Liver (tissue), 9 donors: ENCODE results near the gene FPR3. TPM values are rescaled to one million over a fixed set of nuclear protein-coding genes. Genes with fewer than 3 reads are reported as not detected.

Source experiments
- DNase-seq: peaks from one replicate; pipeline ENCODE4 v3.0.0-alpha.2; 2017; ENCODE audit warnings: low spot score
- H3K27ac ChIP-seq, 2 donors: one replicate each; pipeline ENCODE4 v1.7.0; 2013; ENCODE audit warnings: inconsistent platforms in 2 of 2, low read length in 2 of 2, control low read depth in 1 of 2, low read depth in 1 of 2, mild to moderate bottlenecking in 1 of 2
- H3K27me3 ChIP-seq, 4 donors: one replicate each; pipeline versions ENCODE4 v1.6.1 to v1.7.0; 2013; ENCODE audit warnings: low read length in 3 of 4, inconsistent platforms in 1 of 4, mild to moderate bottlenecking in 1 of 4, moderate library complexity in 1 of 4; ENCODE audit not compliant: control insufficient read depth in 4 of 4, insufficient read depth in 4 of 4
- H3K36me3 ChIP-seq, 4 donors: one replicate each; pipeline versions ENCODE4 v1.6.1 to v1.7.0; 2013; ENCODE audit warnings: low read length in 3 of 4, mild to moderate bottlenecking in 3 of 4, low read depth in 1 of 4, moderate library complexity in 1 of 4; ENCODE audit not compliant: control insufficient read depth in 4 of 4, insufficient read depth in 3 of 4
- H3K4me1 ChIP-seq, 4 donors: one replicate each; pipeline versions ENCODE4 v1.6.1 to v1.7.0; 2013; ENCODE audit warnings: low read length in 3 of 4, mild to moderate bottlenecking in 3 of 4, moderate library complexity in 1 of 4; ENCODE audit not compliant: control insufficient read depth in 4 of 4, insufficient read depth in 4 of 4
- H3K4me3 ChIP-seq, 3 donors: one replicate each; pipeline versions ENCODE4 v1.6.1 to v1.7.0; 2013; ENCODE audit warnings: low read length in 3 of 3, control low read depth in 1 of 3, low read depth in 1 of 3, mild to moderate bottlenecking in 1 of 3
- H3K9ac ChIP-seq, 2 donors: one replicate each; pipeline ENCODE4 v1.7.0; 2013; ENCODE audit warnings: low read length in 2 of 2, mild to moderate bottlenecking in 2 of 2, moderate library complexity in 2 of 2, control low read depth in 1 of 2, low read depth in 1 of 2
- H3K9me3 ChIP-seq, 4 donors: one replicate each; pipeline versions ENCODE4 v1.6.1 to v1.7.0; 2013; ENCODE audit warnings: low read length in 3 of 4; ENCODE audit not compliant: control insufficient read depth in 4 of 4
- EGR1 ChIP-seq, 2 donors: IDR thresholded peaks; 2 replicates each; pipeline ENCODE4 v1.6.1; 2016 to 2018; ENCODE audit warnings: antibody characterized with exemption in 2 of 2, low read depth in 2 of 2
- HNF4G ChIP-seq: IDR thresholded peaks from 2 replicates; pipeline ENCODE4 v1.6.1; 2016; ENCODE audit warnings: antibody characterized with exemption
- JUND ChIP-seq, 2 donors: IDR thresholded peaks; 2 replicates each; pipeline ENCODE4 v1.6.1; 2016; ENCODE audit warnings: antibody characterized with exemption in 2 of 2
- NR2F2 ChIP-seq: IDR thresholded peaks from 2 replicates; pipeline ENCODE4 v1.6.1; 2016; ENCODE audit warnings: antibody characterized with exemption
- RAD21 ChIP-seq, 2 donors: IDR thresholded peaks; 2 replicates each; pipeline ENCODE4 v1.6.1; 2016; ENCODE audit warnings: antibody characterized with exemption in 2 of 2, mild to moderate bottlenecking in 2 of 2
- SP1 ChIP-seq: IDR thresholded peaks from 2 replicates; pipeline ENCODE4 v1.6.1; 2018; ENCODE audit warnings: antibody characterized with exemption, mild to moderate bottlenecking
- TAF1 ChIP-seq: conservative IDR thresholded peaks from 2 replicates; pipeline ENCODE4 v1.6.1; 2016; ENCODE audit warnings: antibody characterized with exemption, mild to moderate bottlenecking
- WGBS: extraction: QIAGEN DNeasy Blood & Tissue Kit; methylation state at CpG from one replicate; pipeline ENCODE4 v1.1.7; 2013; 5-methylcytosine and 5-hydroxymethylcytosine counted together
- polyA plus RNA-seq, 2 donors: library from polyadenylated mRNA; stranded (reverse) in 1 of 2; unstranded in 1 of 2; fragments of 200-250 nt in 1 of 2; fragments of >200 nt in 1 of 2; fragmentation: Nextera tagmentation in 1 of 2; extraction: Ambion mirVana in 1 of 2; gene quantifications; one replicate each; pipeline versions ENCODE4 v1.2.1 to v1.2.3, GENCODE V29; 2013 to 2015
- total RNA-seq, 2 donors: library from RNA; depleted of rRNA; stranded (reverse); fragments of >200 nt; gene quantifications; one replicate each; pipeline ENCODE4 v1.2.3, GENCODE V29; 2014
- TF ChIP-seq, protein P1 (sequence below): IDR thresholded peaks from 2 replicates; pipeline ENCODE4 v1.6.1; 2016; ENCODE audit warnings: antibody characterized with exemption, mild to moderate bottlenecking
- TF ChIP-seq, protein P2 (sequence below): IDR thresholded peaks from 2 replicates; pipeline ENCODE4 v1.6.1; 2016; ENCODE audit warnings: antibody characterized with exemption
- TF ChIP-seq, protein P3 (sequence below): IDR thresholded peaks from 2 replicates; pipeline ENCODE4 v1.6.1; 2016; ENCODE audit warnings: antibody characterized with exemption
- donor health status: healthy.
- donor health status: healthy.
- donor health status: healthy.
- donor health status: healthy.
- donor health status: healthy.

The FPR3 gene
- total and polyA plus RNA-seq, 4 donors, result 1.0 to 7.8 (median 4.1) TPM

DNA sequence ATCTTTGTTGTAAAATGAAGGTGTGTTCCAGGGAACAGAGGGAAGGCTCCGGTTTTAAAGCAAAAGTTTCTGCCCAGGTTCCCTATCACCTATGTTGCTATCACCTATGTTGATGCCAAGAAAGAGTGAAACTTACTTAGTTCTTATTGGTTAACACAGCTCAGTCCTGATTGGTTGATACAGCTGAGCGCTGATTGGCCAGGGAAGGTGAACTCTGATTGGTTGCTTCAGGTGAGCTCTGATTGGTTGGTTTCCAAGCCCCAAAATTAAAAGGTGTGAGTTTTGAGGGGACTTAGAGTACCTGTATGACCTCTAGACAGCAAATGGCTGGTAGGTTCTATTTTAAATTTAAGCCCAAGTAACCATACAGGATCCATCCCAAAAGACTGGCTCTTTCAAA is 42.2 kb downstream of the FPR3 start:
- H3K4me1 ChIP-seq, result no peaks in the 10 kb centered on the region
- WGBS, result 94% methylated on average over 2 of the region's 2 CpGs
- H3K36me3 ChIP-seq, result peaks cover 0 to 4% (median 2%) of the 10 kb centered on the region in 4 donors
- no peak for DNase-seq
- peaks cover 13 to 35% (median 17%) of the 10 kb centered on the region in 4 donors for H3K9me3 ChIP-seq
- TF ChIP-seq EGR1 (IDR thresholded peaks at IDR 0.05; ENCODE audit: low read depth in 2 of 2) (no peak), HNF4G (no peak), NR2F2 (no peak), TAF1 (no peak), SP1 (no peak)
- peak overlapping the region in 2 of 3 donors; percentile 37 for H3K4me3 ChIP-seq
- H3K27ac ChIP-seq, result no peak overlapping the region
- H3K27me3 ChIP-seq, result no peaks in the 10 kb centered on the region
- no peak overlapping the region for H3K9ac ChIP-seq

DNA sequence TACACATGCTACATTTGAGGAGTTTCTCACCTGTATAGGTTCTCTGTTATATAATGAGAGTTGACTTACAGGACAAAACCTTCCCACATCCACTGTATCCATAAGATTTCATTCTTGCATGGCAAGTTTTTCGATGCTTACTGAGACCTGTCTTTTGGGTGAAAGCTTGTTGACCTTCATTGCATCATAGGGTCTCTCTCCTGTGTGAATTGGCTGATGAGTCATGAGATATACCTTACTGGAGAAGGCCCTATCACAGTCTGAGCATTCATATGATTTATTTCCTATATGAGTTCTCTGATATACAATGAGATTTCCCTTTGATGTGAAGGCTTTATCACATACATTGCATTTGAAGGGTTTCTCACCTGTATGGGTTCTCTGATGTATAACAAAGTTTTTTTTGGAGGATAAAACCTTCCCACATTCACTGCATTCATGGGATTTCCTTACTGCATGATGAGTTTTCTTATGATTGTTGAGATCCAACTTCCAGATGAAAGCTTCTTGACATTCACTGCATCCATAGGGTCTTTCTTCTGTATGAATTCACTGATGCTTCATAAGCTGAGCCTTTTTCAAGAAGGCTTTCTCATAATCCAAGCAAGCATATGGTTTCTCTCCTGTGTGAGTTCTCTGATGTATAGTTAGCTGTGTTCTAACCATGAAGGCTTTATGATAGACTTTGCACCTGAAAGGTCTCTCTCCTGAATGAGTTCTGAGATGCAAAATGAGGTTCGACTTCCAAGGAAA is 67.1 kb downstream of the FPR3 start:
- Histone ChIP-seq H3K4me1 (no peaks in the 10 kb centered on the region), H3K9me3 (peaks cover 46 to 90% (median 67%) of the 10 kb centered on the region in 4 donors), H3K4me3 (peak overlapping the region in 2 of 3 donors; percentile 48 to 66), H3K27ac (no peak overlapping the region), H3K9ac (no peak overlapping the region), H3K36me3 (peaks cover 0 to 14% (median under 1%) of the 10 kb centered on the region in 4 donors), H3K27me3 (no peaks in the 10 kb centered on the region)
- DNase-seq, result no peak
- TF ChIP-seq, protein P1, sequence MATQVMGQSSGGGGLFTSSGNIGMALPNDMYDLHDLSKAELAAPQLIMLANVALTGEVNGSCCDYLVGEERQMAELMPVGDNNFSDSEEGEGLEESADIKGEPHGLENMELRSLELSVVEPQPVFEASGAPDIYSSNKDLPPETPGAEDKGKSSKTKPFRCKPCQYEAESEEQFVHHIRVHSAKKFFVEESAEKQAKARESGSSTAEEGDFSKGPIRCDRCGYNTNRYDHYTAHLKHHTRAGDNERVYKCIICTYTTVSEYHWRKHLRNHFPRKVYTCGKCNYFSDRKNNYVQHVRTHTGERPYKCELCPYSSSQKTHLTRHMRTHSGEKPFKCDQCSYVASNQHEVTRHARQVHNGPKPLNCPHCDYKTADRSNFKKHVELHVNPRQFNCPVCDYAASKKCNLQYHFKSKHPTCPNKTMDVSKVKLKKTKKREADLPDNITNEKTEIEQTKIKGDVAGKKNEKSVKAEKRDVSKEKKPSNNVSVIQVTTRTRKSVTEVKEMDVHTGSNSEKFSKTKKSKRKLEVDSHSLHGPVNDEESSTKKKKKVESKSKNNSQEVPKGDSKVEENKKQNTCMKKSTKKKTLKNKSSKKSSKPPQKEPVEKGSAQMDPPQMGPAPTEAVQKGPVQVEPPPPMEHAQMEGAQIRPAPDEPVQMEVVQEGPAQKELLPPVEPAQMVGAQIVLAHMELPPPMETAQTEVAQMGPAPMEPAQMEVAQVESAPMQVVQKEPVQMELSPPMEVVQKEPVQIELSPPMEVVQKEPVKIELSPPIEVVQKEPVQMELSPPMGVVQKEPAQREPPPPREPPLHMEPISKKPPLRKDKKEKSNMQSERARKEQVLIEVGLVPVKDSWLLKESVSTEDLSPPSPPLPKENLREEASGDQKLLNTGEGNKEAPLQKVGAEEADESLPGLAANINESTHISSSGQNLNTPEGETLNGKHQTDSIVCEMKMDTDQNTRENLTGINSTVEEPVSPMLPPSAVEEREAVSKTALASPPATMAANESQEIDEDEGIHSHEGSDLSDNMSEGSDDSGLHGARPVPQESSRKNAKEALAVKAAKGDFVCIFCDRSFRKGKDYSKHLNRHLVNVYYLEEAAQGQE, result no peak
- no peak for TF ChIP-seq TAF1
- TF ChIP-seq JUND (IDR thresholded peaks at IDR 0.05), result no peak
- TF ChIP-seq, protein P2, sequence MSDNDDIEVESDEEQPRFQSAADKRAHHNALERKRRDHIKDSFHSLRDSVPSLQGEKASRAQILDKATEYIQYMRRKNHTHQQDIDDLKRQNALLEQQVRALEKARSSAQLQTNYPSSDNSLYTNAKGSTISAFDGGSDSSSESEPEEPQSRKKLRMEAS, result no peak
- WGBS, result 95% methylated on average over 2 of the region's 2 CpGs

- no peak for DNase-seq
- no peak overlapping the region for H3K27ac ChIP-seq
- H3K9ac ChIP-seq, result no peak overlapping the region
- H3K9me3 ChIP-seq, result peaks cover 57 to 97% (median 82%) of the 10 kb centered on the region in 4 donors
- 97% methylated on average over 4 of the region's 4 CpGs for WGBS
- no peaks in the 10 kb centered on the region for H3K4me1 ChIP-seq
- no peaks in the 10 kb centered on the region for H3K27me3 ChIP-seq
- H3K4me3 ChIP-seq, result peak overlapping the region in 2 of 3 donors; percentile 28 to 64
- TF ChIP-seq, protein P2, result no peak
- no peak for TF ChIP-seq NR2F2
- no peak for TF ChIP-seq SP1
- TF ChIP-seq RAD21 (IDR thresholded peaks at IDR 0.05), result no peak
- TF ChIP-seq, protein P3, sequence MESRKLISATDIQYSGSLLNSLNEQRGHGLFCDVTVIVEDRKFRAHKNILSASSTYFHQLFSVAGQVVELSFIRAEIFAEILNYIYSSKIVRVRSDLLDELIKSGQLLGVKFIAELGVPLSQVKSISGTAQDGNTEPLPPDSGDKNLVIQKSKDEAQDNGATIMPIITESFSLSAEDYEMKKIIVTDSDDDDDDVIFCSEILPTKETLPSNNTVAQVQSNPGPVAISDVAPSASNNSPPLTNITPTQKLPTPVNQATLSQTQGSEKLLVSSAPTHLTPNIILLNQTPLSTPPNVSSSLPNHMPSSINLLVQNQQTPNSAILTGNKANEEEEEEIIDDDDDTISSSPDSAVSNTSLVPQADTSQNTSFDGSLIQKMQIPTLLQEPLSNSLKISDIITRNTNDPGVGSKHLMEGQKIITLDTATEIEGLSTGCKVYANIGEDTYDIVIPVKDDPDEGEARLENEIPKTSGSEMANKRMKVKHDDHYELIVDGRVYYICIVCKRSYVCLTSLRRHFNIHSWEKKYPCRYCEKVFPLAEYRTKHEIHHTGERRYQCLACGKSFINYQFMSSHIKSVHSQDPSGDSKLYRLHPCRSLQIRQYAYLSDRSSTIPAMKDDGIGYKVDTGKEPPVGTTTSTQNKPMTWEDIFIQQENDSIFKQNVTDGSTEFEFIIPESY, result no peak
- H3K36me3 ChIP-seq, result peaks cover 9 to 67% (median 56%) of the 10 kb centered on the region in 4 donors
Measured at GRCh38 chr19:51873097-51873496, 78.1 kb downstream of the FPR3 start.

Other genes starting within 250 kb of the FPR3 start
- gene ZNF175, start 223.9 kb upstream of the FPR3 start, total RNA-seq, result 1 to 10 TPM; 3.9 to 5.3 TPM
- 1 to 10 TPM in 1 of 2 donors, under 1 TPM in 1; 0.60 to 1.1 TPM for gene ZNF175, start 223.9 kb upstream of the FPR3 start, polyA plus RNA-seq
- gene SIGLEC5, start 164.8 kb upstream of the FPR3 start, total RNA-seq, result under 1 TPM in 1 of 2 donors, not detected in 1; 0.70 TPM
- under 1 TPM in 1 of 2 donors, not detected in 1; 0.42 TPM for gene SIGLEC5, start 164.8 kb upstream of the FPR3 start, polyA plus RNA-seq
- 1 to 10 TPM; 1.7 to 6.9 TPM for gene SIGLEC14, start 148.3 kb upstream of the FPR3 start, total RNA-seq
- gene SIGLEC14, start 148.3 kb upstream of the FPR3 start, polyA plus RNA-seq, result 1 to 10 TPM in 1 of 2 donors, not detected in 1; 3.2 TPM
- gene SPACA6, start 101.8 kb upstream of the FPR3 start, total RNA-seq, result 1 to 10 TPM; 1.5 to 2.5 TPM
- 1 to 10 TPM in 1 of 2 donors, under 1 TPM in 1; 0.92 to 1.2 TPM for gene SPACA6, start 101.8 kb upstream of the FPR3 start, polyA plus RNA-seq
- gene HAS1, start 71.2 kb upstream of the FPR3 start, total RNA-seq, result under 1 TPM in 1 of 2 donors, not detected in 1; 0.05 TPM
- gene HAS1, start 71.2 kb upstream of the FPR3 start, polyA plus RNA-seq, result under 1 TPM in 1 of 2 donors, not detected in 1; 0.07 TPM
- 10 to 100 TPM in 1 of 2 donors, 1 to 10 TPM in 1; 9.9 to 17.0 TPM for gene FPR1, start 43.3 kb upstream of the FPR3 start, total RNA-seq
- gene FPR1, start 43.3 kb upstream of the FPR3 start, polyA plus RNA-seq, result 1 to 10 TPM; 2.7 to 6.3 TPM
- 1 to 10 TPM; 3.8 to 4.1 TPM for gene FPR2, start 34.0 kb upstream of the FPR3 start, total RNA-seq
- under 1 TPM; 0.15 to 0.89 TPM for gene FPR2, start 34.0 kb upstream of the FPR3 start, polyA plus RNA-seq
- gene ZNF577, start 92.8 kb downstream of the FPR3 start, total RNA-seq, result 1 to 10 TPM; 3.1 to 5.4 TPM
- 1 to 10 TPM; 2.0 to 2.6 TPM for gene ZNF577, start 92.8 kb downstream of the FPR3 start, polyA plus RNA-seq
- gene ZNF649, start 109.9 kb downstream of the FPR3 start, total RNA-seq, result 1 to 10 TPM; 4.2 to 5.0 TPM
- 1 to 10 TPM in 1 of 2 donors, under 1 TPM in 1; 0.83 to 1.9 TPM for gene ZNF649, start 109.9 kb downstream of the FPR3 start, polyA plus RNA-seq
- gene ZNF613, start 132.3 kb downstream of the FPR3 start, total RNA-seq, result 1 to 10 TPM; 2.6 to 2.8 TPM
- 1 to 10 TPM; 1.1 to 1.3 TPM for gene ZNF613, start 132.3 kb downstream of the FPR3 start, polyA plus RNA-seq
- gene ZNF350, start 191.7 kb downstream of the FPR3 start, total RNA-seq, result 1 to 10 TPM; 3.7 to 4.9 TPM
- gene ZNF350, start 191.7 kb downstream of the FPR3 start, polyA plus RNA-seq, result 1 to 10 TPM; 2.1 to 3.6 TPM
- gene ZNF615, start 213.1 kb downstream of the FPR3 start, total RNA-seq, result 1 to 10 TPM; 3.6 to 6.2 TPM
- gene ZNF615, start 213.1 kb downstream of the FPR3 start, polyA plus RNA-seq, result 1 to 10 TPM; 1.7 to 2.1 TPM
- gene ZNF614, start 233.2 kb downstream of the FPR3 start, total RNA-seq, result 1 to 10 TPM; 2.2 to 4.7 TPM
- gene ZNF614, start 233.2 kb downstream of the FPR3 start, polyA plus RNA-seq, result 1 to 10 TPM; 1.1 TPM